Measurements from ENCODE around the gene ADCY2. TPM values are rescaled to one million over a fixed set of nuclear protein-coding genes. Genes with fewer than 3 reads are reported as not detected.

ADCY2 gene
- polyA plus RNA-seq, 1 experiment: not detected

DNA sequence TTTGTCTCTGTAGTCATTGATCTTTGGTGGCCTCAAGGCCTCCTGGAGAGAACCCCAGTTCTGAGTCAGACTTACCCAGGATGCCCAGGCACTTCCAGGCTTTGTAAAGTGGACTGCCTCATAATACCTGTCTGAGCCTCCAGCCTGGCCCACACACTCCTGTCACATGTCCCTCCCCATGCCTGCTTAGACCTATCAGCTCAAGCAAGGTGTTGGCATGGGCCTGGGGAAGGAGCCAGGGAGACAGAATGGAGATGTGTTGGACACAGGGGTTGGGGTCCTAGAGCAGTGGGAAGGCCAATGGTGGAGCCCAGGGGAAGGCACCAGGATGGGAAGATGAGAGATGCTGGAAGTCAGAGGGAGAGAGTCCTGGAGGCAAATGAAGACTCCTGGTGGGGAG, 318.8 kb downstream of the ADCY2 start:
- DNase-seq (ENCODE audit: low read depth, low spot score): no peak
- Histone ChIP-seq H3K9me3 (ENCODE audit: control insufficient read depth, insufficient read depth, low read length) (peaks cover 14% of the 10 kb centered on the region), H3K27me3 (ENCODE audit: control insufficient read depth, insufficient read depth, low read length) (no peaks in the 10 kb centered on the region), H3K4me3 (ENCODE audit: low read depth, low read length) (no peak overlapping the region), H3K27ac (ENCODE audit: low read depth, low read length) (no peak overlapping the region)
- ChIA-PET CTCF (no interaction called here), POLR2A (no interaction called here)
- TF ChIP-seq, protein P1, sequence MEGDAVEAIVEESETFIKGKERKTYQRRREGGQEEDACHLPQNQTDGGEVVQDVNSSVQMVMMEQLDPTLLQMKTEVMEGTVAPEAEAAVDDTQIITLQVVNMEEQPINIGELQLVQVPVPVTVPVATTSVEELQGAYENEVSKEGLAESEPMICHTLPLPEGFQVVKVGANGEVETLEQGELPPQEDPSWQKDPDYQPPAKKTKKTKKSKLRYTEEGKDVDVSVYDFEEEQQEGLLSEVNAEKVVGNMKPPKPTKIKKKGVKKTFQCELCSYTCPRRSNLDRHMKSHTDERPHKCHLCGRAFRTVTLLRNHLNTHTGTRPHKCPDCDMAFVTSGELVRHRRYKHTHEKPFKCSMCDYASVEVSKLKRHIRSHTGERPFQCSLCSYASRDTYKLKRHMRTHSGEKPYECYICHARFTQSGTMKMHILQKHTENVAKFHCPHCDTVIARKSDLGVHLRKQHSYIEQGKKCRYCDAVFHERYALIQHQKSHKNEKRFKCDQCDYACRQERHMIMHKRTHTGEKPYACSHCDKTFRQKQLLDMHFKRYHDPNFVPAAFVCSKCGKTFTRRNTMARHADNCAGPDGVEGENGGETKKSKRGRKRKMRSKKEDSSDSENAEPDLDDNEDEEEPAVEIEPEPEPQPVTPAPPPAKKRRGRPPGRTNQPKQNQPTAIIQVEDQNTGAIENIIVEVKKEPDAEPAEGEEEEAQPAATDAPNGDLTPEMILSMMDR (IDR thresholded peaks at IDR 0.05; ENCODE audit: low read depth, low read length): no peak

DNA sequence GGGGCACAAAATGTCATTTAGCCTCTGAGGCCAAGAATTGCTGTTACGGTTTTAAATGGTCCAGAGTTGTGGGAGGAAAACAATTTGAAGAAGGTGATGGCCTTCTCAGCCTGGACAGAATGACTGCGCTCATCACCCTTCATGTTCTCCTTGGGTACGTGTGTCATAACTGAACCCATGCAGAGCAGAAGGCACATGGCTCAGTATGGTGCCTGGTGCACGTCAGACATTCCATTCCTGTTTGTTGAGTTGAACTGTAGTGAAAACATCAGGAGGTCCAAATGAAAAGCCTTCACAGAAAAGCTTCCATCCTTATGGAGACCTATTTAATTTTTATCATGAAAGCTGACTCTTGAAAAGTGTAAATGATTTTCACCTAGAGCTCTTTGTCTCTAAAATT, 321.8 kb downstream of the ADCY2 start:
- CTCF ChIA-PET: no interaction called here
- POLR2A ChIA-PET: no interaction called here
- TF ChIP-seq, protein P1 (IDR thresholded peaks at IDR 0.05; ENCODE audit: low read depth, low read length): no peak
- Histone ChIP-seq H3K4me3 (ENCODE audit: low read depth, low read length) (no peak overlapping the region), H3K27ac (ENCODE audit: low read depth, low read length) (no peak overlapping the region), H3K27me3 (ENCODE audit: control insufficient read depth, insufficient read depth, low read length) (no peaks in the 10 kb centered on the region), H3K9me3 (ENCODE audit: control insufficient read depth, insufficient read depth, low read length) (peaks cover 12% of the 10 kb centered on the region)
- no peak for DNase-seq (ENCODE audit: low read depth, low spot score)

DNA sequence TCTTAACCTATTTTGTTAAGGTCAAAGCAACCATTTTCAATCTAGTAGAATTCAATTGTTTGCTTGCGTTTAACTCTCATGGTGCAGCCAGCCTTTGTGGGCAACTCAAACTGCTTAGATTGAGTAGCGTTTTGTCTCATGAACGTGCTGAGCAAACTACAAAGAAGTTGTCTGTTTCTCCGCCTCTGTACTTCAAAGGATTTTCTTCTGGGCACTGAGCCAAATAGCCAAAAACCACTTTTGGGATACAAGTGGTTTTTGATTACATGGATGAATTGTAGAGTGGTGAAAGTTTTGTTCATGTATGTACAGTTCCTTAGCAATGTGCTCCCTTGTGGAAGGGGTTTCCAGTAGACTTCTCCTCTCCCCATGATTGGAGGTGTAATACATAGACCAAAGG, 332.1 kb downstream of the ADCY2 start:
- TF ChIP-seq, protein P1 (IDR thresholded peaks at IDR 0.05; ENCODE audit: low read depth, low read length): no peak
- ChIA-PET CTCF (no interaction called here), POLR2A (no interaction called here)
- no peak overlapping the region for H3K27ac ChIP-seq (ENCODE audit: low read depth, low read length)
- H3K9me3 ChIP-seq (ENCODE audit: control insufficient read depth, insufficient read depth, low read length): peaks cover 5% of the 10 kb centered on the region
- no peak for DNase-seq (ENCODE audit: low read depth, low spot score)
- H3K27me3 ChIP-seq (ENCODE audit: control insufficient read depth, insufficient read depth, low read length): no peaks in the 10 kb centered on the region
- no peak overlapping the region for H3K4me3 ChIP-seq (ENCODE audit: low read depth, low read length)

DNA sequence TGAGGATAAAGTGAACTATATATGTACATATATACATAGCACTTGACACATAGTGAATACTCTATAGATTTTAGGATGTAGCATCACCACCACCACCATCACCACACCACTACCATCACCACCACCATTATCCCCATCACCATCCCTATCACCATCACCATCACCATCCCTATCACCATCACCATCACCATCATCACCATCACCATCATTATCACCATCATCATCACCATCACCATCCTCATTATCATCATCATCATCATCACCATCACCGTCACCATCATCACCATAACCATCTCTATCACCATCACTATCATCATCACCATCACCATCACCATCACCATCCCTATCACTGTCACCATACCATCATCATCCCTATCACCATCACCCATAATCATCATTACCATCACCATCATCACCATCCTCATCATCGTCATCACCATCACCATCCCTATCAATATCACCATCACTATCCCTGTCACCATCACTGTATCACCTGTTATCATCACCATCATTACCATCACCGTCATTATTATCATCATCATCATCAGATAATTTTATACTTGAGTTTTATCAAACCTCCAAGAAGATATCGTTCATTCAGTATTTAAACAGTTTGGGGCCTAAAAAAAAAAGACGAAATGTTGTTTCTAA, 345.6 kb downstream of the ADCY2 start:
- TF ChIP-seq, protein P1 (IDR thresholded peaks at IDR 0.05; ENCODE audit: low read depth, low read length): no peak
- ChIA-PET POLR2A (no interaction called here), CTCF (no interaction called here)
- DNase-seq (ENCODE audit: low read depth, low spot score): no peak
- Histone ChIP-seq H3K27ac (ENCODE audit: low read depth, low read length) (no peak overlapping the region), H3K27me3 (ENCODE audit: control insufficient read depth, insufficient read depth, low read length) (no peaks in the 10 kb centered on the region), H3K4me3 (ENCODE audit: low read depth, low read length) (no peak overlapping the region), H3K9me3 (ENCODE audit: control insufficient read depth, insufficient read depth, low read length) (no peaks in the 10 kb centered on the region)

DNA sequence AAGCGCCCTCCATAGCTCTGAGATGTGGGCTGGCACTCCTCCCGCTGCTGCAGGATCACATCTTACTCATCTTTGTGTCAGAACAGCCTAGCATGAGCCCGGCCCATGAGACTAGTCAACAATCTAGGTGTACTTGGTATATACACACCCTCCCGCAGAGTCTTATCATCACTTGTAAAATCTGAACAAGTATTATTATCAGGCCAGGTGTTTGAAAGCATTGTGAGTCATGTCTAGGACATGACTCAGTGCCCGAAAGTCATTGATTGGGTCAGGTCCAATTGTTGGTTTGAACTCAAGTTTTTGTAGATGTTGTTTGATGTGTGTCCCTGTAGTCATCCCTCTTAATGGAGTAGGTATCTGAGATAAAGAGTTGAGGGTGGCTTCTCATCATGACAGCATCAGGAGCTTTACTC, 346.3 kb downstream of the ADCY2 start:
- TF ChIP-seq, protein P1 (IDR thresholded peaks at IDR 0.05; ENCODE audit: low read depth, low read length): no peak
- Histone ChIP-seq H3K9me3 (ENCODE audit: control insufficient read depth, insufficient read depth, low read length) (no peaks in the 10 kb centered on the region), H3K27me3 (ENCODE audit: control insufficient read depth, insufficient read depth, low read length) (no peaks in the 10 kb centered on the region), H3K27ac (ENCODE audit: low read depth, low read length) (no peak overlapping the region), H3K4me3 (ENCODE audit: low read depth, low read length) (no peak overlapping the region)
- ChIA-PET POLR2A (no interaction called here), CTCF (no interaction called here)
- no peak for DNase-seq (ENCODE audit: low read depth, low spot score)
